ENCODE data around the gene RPL41.
"Not testable (repeated sequence)": the region's sequence is repeated elsewhere in the genome, so short reads cannot be mapped to it uniquely, and the experiment has no call there.

The RPL41 gene

DNA sequence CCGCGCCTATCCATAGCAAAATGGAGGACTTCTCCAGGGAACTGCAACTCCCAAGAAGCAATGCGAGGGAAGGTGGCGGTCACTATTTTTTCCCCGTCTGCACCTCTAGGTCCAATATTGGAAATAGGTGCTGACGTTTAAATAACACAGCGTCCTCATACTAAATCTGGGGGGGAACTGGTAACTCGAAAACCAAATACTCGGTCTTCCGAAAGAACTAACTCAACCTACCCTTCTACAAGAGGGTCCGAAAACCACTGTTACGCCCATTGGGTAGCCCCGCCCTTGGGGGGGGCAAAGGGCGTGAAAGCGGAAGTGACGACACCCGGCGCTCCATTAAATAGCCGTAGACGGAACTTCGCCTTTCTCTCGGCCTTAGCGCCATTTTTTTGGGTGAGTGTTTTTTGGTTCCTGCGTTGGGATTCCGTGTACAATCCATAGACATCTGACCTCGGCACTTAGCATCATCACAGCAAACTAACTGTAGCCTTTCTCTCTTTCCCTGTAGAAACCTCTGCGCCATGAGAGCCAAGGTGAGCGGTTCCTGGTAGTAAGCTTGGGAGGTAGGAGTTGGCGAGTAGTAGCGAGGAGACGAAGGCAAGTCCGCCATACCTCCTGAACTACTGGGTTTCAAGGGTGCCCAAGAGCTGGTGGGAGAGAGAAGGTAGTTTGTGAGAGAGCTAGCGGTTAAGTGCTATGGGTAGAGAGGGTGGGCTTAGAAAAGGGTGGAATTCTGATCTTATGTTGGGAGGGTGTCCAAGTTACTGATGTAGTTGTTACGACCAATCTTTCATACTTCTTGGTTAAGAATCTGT lies at the start of gene RPL41:
RPL41 (plus strand) TSS at position 367 of the 815 bp plus-strand sequence.
- DNase-seq (ENCODE audit: low spot score): peak; percentile 94

DNA sequence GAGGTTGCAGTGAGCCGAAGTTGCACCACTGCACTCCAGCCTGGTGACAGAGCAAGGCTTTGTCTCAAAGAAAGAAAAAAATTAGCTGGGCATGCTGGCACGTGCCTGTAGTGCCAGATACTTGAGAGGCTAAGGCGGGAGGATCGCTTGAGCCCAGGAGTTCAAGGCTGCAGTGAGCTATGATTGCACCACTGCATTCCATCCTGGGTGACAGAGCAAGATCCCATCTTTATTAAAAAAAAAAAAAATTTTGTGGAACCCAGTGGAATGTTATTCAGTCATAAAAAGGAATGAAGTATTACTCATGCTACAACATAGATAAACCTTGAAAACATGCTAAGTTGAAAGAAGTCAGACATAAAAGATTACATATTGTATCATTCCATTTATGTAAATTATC lies 44.8 kb upstream of the RPL41 start:
- DNase-seq (ENCODE audit: low spot score): no peak

- no peak for DNase-seq (ENCODE audit: low spot score)
Observed at GRCh38 chr12:56074396-56074795, 42.0 kb upstream of the RPL41 start.

GRCh38 chr12:56077966-56078365 lies 38.5 kb upstream of the RPL41 start:
- DNase-seq (ENCODE audit: low spot score): not testable (repeated sequence)

- DNase-seq (ENCODE audit: low spot score): no peak
Observed at GRCh38 chr12:56078427-56078826, 38.0 kb upstream of the RPL41 start.

DNA sequence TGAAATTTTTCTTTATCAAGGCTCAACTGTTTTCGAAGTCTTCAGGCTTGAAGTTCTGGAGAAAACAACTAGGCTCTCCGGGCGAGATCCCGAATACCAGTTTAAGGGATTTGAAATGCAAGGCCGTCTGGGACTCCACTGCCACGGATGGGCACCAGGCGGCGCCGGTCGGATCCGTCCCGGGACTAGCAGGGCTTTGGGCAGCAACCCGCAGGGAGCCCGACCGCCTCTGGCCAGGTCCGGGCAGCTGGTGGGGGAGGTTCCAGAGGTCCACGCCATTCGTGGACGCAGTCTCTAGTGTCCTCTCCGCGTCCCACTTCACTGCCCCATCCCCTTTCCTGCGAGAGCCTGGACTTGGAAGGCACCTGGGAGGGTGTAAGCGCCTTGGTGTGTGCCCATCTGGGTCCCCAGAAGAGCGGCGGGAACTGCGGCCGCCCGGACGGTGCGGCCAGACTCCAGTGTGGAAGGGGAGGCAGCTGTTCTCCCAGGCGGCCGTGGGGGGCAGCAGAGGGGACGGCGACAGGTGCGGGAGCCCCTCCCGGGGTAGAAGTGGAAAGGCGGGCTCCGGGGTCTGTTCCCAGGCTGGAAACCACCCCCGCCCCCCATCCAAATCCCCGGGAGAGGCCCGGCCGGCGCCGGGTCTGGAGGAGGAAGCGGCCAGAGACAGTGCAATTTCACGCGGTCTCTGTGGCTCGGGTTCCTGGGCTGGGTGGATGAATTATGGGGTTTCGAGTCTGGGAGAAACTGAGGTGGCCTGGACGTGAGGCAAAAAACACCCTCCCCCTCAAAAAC lies 37.3 kb upstream of the RPL41 start:
- DNase-seq (ENCODE audit: low spot score): peak; percentile 35

DNA sequence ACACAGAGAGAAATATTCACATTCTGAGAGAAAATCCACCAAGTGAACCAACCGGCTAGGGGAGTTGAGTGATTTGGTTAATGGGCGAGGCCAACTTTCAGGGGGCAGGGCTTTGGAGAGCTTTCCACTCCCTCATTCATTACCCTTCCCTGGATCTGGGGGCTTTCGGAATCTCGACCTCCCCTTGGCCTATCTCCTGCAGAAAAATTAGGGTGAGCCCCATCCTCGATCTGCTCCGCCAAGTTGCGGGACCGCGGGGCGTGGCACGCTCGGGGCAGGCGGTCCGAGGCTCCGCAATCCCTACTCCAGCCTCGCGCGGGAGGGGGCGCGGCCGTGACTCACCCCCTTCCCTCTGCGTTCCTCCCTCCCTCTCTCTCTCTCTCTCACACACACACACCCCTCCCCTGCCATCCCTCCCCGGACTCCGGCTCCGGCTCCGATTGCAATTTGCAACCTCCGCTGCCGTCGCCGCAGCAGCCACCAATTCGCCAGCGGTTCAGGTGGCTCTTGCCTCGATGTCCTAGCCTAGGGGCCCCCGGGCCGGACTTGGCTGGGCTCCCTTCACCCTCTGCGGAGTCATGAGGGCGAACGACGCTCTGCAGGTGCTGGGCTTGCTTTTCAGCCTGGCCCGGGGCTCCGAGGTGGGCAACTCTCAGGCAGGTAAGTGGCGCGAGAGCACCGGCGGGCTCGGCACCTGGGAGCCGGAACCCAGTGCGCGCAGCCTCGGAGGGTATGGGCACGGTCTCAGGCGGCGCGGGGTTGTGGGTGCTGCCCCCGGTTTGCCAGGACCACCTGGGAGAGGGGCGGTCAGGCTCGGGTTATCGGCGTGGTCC lies 36.5 kb upstream of the RPL41 start, which contains the start of gene ERBB3:
ERBB3 (plus strand) TSS at position 443 of the 833 bp plus-strand sequence; CDS start at position 579, 136 bp downstream.
- DNase-seq (ENCODE audit: low spot score): peak; percentile 51

- no peak for DNase-seq (ENCODE audit: low spot score)
Observed at GRCh38 chr12:56080556-56081138, 35.8 kb upstream of the RPL41 start.

DNA sequence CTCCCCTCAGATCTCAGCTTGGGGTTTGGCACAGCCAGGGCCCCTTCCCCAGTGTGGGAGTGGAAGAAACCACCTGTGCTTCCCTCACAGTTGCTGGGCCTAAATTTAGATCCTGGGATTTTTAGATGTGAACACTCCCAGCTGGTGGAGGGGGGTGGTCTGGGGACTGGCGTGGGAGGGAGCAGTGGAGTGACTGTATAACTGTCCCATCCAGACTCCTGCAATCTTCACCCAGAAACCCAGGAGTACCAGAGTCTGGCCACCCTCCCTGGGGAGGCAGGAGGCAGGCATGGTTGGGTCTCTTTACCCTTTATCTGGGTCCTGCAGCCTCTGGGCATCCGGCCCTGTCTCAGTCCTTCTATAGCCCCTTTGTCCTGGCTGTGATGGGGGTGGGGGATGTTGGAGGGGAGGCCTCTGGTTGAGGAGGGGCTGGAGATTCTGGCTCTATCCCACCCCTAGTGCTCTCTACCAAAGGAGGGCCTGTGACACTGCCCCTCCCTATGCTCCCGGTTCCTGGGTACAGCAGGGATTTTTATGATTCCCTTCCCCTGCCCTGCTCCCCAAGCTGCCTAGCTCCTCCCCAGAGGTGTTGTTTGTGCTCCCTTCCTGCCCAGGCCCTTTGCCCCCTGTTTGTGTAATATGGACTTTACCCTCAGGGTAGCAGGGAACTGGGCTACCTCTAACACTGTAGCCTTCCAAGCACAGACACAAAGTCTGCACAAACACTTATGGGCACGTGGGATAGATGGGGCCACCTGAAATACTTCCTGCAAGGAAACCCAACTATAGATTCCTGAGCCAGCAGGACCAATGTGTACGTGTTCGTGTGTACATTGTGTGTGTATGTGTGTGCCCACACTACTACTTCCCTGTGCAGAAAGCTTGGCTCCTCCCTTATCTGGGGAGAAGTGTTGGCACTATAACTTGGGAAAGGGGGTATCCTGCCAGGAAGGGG lies 34.8 kb upstream of the RPL41 start:
- DNase-seq (ENCODE audit: low spot score): no peak

GRCh38 chr12:56082382-56082781 lies 34.1 kb upstream of the RPL41 start:
- no peak for DNase-seq (ENCODE audit: low spot score)

DNA sequence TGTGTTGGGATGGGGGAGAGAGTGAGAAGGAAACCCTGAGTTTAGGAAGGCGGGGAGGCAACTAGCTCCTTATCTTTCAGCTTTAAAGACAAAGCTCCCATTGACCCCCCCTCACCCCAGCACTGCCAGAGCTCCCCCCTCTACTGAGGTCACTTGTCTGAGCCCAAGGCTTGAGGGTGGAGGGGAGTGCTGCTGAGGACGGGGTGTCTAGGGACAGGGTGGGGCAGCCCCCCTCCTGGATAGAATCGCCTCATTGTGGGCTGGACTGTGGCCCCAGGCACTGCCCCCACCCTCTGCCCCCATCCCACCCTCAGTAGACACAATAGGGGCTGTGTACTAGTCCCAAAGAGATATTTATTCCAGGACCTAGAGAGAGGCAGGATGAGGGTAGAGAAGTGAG lies 33.5 kb upstream of the RPL41 start:
- DNase-seq (ENCODE audit: low spot score): no peak

DNA sequence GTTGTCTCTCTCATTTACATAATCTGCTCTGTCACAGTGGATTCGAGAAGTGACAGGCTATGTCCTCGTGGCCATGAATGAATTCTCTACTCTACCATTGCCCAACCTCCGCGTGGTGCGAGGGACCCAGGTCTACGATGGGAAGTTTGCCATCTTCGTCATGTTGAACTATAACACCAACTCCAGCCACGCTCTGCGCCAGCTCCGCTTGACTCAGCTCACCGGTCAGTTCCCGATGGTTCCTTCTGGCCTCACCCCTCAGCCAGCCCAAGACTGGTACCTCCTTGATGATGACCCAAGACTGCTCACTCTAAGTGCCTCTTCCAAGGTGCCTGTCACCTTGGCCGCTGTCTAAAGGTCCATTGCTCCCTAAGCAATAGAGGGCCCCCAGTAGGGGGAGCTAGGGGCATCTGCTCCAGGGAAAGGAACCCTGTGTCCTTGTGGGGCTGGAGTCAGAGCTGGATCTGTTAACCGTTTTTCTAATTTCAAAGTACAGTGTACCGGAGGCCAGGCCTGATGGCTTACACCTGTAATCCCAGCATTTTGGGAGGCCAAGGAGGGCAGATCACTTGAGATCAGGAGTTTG lies 31.4 kb upstream of the RPL41 start:
- DNase-seq (ENCODE audit: low spot score): peak; percentile 37

GRCh38 chr12:56086096-56086495 lies 30.3 kb upstream of the RPL41 start:
- DNase-seq (ENCODE audit: low spot score): no peak

GRCh38 chr12:56086608-56087007 lies 29.8 kb upstream of the RPL41 start:
- DNase-seq (ENCODE audit: low spot score): no peak

DNA sequence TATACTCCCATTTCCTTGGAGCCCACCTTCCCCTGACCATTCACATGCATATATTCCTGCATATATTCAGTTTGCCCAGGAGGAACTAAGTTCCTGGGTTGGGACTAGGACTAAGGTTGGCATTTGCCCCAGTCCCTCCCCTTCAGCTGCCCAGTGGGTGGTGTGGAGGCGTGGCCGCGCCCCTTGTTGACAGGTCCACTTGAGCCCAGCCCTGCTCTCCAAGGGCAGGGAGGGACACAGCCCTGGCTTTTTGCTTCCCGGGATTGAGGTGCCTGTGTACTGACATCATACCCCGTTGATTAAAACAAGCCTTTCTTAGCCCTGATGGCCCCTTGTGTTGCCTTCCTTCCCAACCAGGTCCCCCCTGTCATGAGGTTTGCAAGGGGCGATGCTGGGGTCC lies 29.2 kb upstream of the RPL41 start:
- no peak for DNase-seq (ENCODE audit: low spot score)

DNA sequence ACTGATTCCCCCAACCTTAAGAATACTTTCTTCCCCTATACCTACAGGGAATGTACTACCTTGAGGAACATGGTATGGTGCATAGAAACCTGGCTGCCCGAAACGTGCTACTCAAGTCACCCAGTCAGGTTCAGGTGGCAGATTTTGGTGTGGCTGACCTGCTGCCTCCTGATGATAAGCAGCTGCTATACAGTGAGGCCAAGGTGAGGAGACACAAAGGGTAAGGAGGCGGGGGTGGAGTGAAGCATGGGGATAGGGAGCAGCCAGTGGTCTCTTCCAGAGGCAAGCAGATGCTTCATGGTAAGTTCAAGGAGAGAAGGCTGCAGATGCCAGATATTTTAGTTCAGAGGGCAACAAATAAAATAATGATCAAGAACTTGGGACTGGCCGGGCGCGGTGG lies 18.7 kb upstream of the RPL41 start:
- no peak for DNase-seq (ENCODE audit: low spot score)

DNA sequence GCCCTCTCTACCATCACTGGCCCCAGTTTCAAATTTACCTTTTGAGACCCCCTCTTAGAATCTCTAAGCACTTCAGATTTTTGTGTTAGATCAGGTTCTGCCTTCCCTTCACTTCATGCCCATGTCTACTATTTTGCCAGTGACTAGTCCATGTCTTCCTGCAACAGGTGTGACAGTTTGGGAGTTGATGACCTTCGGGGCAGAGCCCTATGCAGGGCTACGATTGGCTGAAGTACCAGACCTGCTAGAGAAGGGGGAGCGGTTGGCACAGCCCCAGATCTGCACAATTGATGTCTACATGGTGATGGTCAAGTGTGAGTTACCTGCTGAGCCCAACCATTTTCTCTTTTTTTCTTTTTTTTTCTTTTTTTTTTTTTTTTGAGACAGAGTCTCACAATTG lies 17.8 kb upstream of the RPL41 start:
- DNase-seq (ENCODE audit: low spot score): no peak

GRCh38 chr12:56099787-56100186 lies 16.6 kb upstream of the RPL41 start:
- DNase-seq (ENCODE audit: low spot score): no peak

DNA sequence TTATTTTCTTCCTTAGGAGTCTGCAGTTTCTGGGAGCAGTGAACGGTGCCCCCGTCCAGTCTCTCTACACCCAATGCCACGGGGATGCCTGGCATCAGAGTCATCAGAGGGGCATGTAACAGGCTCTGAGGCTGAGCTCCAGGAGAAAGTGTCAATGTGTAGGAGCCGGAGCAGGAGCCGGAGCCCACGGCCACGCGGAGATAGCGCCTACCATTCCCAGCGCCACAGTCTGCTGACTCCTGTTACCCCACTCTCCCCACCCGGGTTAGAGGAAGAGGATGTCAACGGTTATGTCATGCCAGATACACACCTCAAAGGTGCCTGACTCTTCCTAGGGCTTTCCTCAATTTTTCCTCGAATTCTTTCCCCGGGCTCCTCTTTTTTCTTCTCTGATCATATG lies 15.4 kb upstream of the RPL41 start:
- DNase-seq (ENCODE audit: low spot score): no peak

- DNase-seq (ENCODE audit: low spot score): no peak
Observed at GRCh38 chr12:56102683-56103065, 13.8 kb upstream of the RPL41 start.
